OCI-LY7 (cell line): ENCODE data around the gene HDAC4. TPM values are rescaled to one million over a fixed set of nuclear protein-coding genes. Genes with fewer than 3 reads are reported as not detected.
A peak's percentile ranks its signal among the peaks of the same experiment; 100 is the strongest.

Source experiments
- BruUV-seq: library from RNA; stranded (reverse); fragments of 400-500 nt; replicated peaks from 2 replicates; lab custom pipeline; 2021; lab: Mats Ljungman, UMichigan
- CTCF ChIA-PET: fragments of 300-600 bp; sonication (Branson Sonifier 250); formaldehyde crosslinking; loops from one replicate; lab custom pipeline; 2022; ENCODE audit warnings: antibody characterized with exemption; ENCODE audit not compliant: unreplicated experiment; lab: Charles Lee
- POLR2A ChIA-PET: fragments of 300-600 bp; sonication (Branson Sonifier 250); formaldehyde crosslinking; loops from one replicate; lab custom pipeline; 2022; ENCODE audit warnings: antibody characterized with exemption; lab: Charles Lee
- DNase-seq: peaks from one replicate; pipeline ENCODE4 v3.0.0-alpha.2; 2015; ENCODE audit warnings: low spot score
- H2AFZ ChIP-seq: fragments of 200-600 bp; sonication (generic), shearing (Covaris generic); 2 replicates; pipeline ENCODE4 v1.6.1; 2014; ENCODE audit warnings: mild to moderate bottlenecking, antibody characterized with exemption, low read length, moderate library complexity
- H3K27ac ChIP-seq: fragments of 200-600 bp; sonication (generic); 2 replicates; pipeline ENCODE4 v1.5.1; 2014; ENCODE audit warnings: mixed run types, low read depth, mild to moderate bottlenecking, moderate library complexity, low read length, inconsistent platforms; ENCODE audit not compliant: poor library complexity, severe bottlenecking
- H3K36me3 ChIP-seq: fragments of 200-600 bp; sonication (generic); 2 replicates; pipeline ENCODE4 v1.6.1; 2014; ENCODE audit warnings: mild to moderate bottlenecking, antibody characterized with exemption, low read length, moderate library complexity, mixed read lengths; ENCODE audit not compliant: insufficient read depth
- H3K4me1 ChIP-seq: fragments of 200-600 bp; sonication (generic); 2 replicates; pipeline ENCODE4 v1.5.1; 2014; ENCODE audit warnings: mild to moderate bottlenecking, low read length; ENCODE audit not compliant: insufficient read depth, poor library complexity, severe bottlenecking
- H3K4me2 ChIP-seq: fragments of 200-600 bp; sonication (generic); 2 replicates; pipeline ENCODE4 v1.6.1; 2014; ENCODE audit warnings: mild to moderate bottlenecking, low read length
- H3K4me3 ChIP-seq: fragments of 200-600 bp; sonication (generic); 2 replicates; pipeline ENCODE4 v1.5.1; 2014; ENCODE audit warnings: mild to moderate bottlenecking, low read depth, low read length; ENCODE audit not compliant: poor library complexity, severe bottlenecking
- H3K79me2 ChIP-seq: fragments of 200-600 bp; sonication (generic); 2 replicates; pipeline ENCODE4 v1.6.1; 2016; ENCODE audit warnings: low read depth, mild to moderate bottlenecking, low read length, moderate library complexity, mixed read lengths; ENCODE audit not compliant: insufficient read depth
- H3K9me2 ChIP-seq: fragments of 200-600 bp; sonication (generic); 2 replicates; pipeline ENCODE4 v1.6.1; 2016; ENCODE audit warnings: mild to moderate bottlenecking, low read length, mixed read lengths; ENCODE audit not compliant: insufficient read depth
- H3K9me3 ChIP-seq: fragments of 200-600 bp; sonication (generic); 2 replicates; pipeline ENCODE4 v1.6.1; 2014; ENCODE audit warnings: mild to moderate bottlenecking, mixed run types, low read length, mixed read lengths
- H4K20me1 ChIP-seq: fragments of 200-600 bp; sonication (generic); 2 replicates; pipeline ENCODE4 v1.6.1; 2014; ENCODE audit warnings: mild to moderate bottlenecking, antibody characterized with exemption, low read length, moderate library complexity, mixed read lengths; ENCODE audit not compliant: insufficient read depth
- CTCF ChIP-seq: fragments of 200-600 bp; sonication (generic); conservative IDR thresholded peaks from 2 replicates; pipeline ENCODE4 v1.5.1; 2014; ENCODE audit warnings: mild to moderate bottlenecking, antibody characterized with exemption, low read length, moderate library complexity, mixed read lengths
- EZH2phosphoT487 ChIP-seq: fragments of 200-600 bp; sonication (generic); IDR thresholded peaks from 2 replicates; pipeline ENCODE4 v1.6.1; 2018; ENCODE audit warnings: low read depth, borderline replicate concordance, mild to moderate bottlenecking, mixed run types, antibody characterized with exemption, low read length, moderate library complexity, mixed read lengths
- intact Hi-C: fragments of 100-400 bp; cut with micrococcal nuclease; formaldehyde crosslinking; loops from one replicate; pipeline ENCODE4 v1.10.0; 2022; ENCODE audit not compliant: unreplicated experiment
- total RNA-seq, 2 experiments: library from RNA; depleted of rRNA in 1 of 2; stranded (reverse); fragments of >200 nt in 1 of 2; shearing (Covaris generic) in 1 of 2; gene quantifications; 2 replicates each; pipeline ENCODE4 v1.2.3, GENCODE V29; 2014 to 2022

HDAC4 gene
- total RNA-seq, 2 experiments from 2014 or later = 10.2 to 20.6 TPM

DNA sequence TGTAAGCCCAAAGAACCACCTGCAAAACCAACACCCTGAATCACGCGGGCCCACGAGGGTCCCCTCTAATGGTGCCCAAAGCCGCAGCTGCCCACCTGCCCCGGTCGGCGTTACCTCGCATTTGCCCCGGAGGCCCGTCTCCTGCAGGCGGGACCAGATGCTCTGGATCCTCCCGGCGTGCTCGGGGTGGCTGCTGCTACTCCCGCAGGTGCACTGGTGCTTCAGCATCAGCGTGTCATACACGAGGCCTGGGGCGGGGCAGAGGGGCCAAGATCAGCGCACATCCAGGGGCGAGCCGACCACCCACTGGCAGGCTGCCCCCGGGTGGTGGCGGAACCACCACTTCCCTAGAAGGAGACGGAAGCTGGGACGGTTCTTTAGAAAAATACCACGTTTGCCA, 292.9 kb downstream of the HDAC4 start:
- no peaks in the 10 kb centered on the region for H3K9me3 ChIP-seq
- intact Hi-C loops = no loop called here
- H3K4me2 ChIP-seq = no peak overlapping the region
- no peaks in the 10 kb centered on the region for H4K20me1 ChIP-seq
- no peaks in the 10 kb centered on the region for H3K36me3 ChIP-seq
- no TSS peak for BruUV-seq
- H3K79me2 ChIP-seq = no peaks in the 10 kb centered on the region
- H3K4me3 ChIP-seq = no peak overlapping the region
- TF ChIP-seq CTCF = no peak
- no peaks in the 10 kb centered on the region for H3K4me1 ChIP-seq
- CTCF ChIA-PET = no interaction called here
- no peak for DNase-seq
- POLR2A ChIA-PET = no interaction called here
- no peaks in the 10 kb centered on the region for H3K9me2 ChIP-seq
- no peak overlapping the region for H3K27ac ChIP-seq
- H2AFZ ChIP-seq = no peak overlapping the region

- Histone ChIP-seq H3K4me1 (no peaks in the 10 kb centered on the region), H2AFZ (no peak overlapping the region), H3K79me2 (no peaks in the 10 kb centered on the region), H3K4me2 (no peak overlapping the region), H3K36me3 (no peaks in the 10 kb centered on the region), H3K27ac (no peak overlapping the region), H3K9me3 (no peaks in the 10 kb centered on the region), H3K4me3 (no peak overlapping the region), H4K20me1 (no peaks in the 10 kb centered on the region), H3K9me2 (no peaks in the 10 kb centered on the region)
- TF ChIP-seq EZH2phosphoT487 = no peak
- TF ChIP-seq CTCF = no peak
- BruUV-seq = no TSS peak
- intact Hi-C loops = no loop called here
- ChIA-PET POLR2A (no interaction called here), CTCF (no interaction called here)
- no peak for DNase-seq
Observed at GRCh38 chr2:239106966-239107365, 293.9 kb downstream of the HDAC4 start.

DNA sequence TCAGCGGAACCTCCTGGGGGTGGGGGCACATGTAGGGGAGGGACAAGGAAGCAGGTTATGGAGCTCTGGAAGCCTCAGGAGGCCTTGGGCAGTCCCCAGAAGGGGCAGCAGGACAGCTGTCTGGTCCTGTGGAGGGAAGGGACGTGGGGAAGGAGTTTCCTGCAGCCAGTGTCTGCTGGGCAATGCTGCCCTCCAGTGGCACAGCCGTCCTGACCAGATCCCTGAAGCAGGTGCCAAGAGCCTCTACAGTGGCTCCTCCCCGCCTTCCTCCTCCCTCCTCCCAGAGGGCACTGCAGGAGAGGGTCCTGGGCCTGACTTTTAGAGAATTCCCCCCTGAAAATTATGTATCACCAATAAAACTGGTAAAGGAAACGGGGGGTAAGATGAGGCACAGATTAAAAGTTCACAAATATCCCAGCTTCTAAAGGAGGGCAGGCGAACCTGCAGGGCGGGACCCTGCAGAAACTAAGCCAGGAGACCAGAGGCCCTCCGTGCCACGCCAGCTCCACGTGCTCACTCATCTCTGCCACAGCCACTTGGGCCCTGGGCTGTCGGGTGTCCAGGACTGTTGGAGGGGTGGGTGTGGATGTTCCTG, 294.4 kb downstream of the HDAC4 start:
- H3K27ac ChIP-seq = no peak overlapping the region
- CTCF ChIA-PET = no interaction called here
- peak; percentile 7 for DNase-seq
- H3K36me3 ChIP-seq = no peaks in the 10 kb centered on the region
- H4K20me1 ChIP-seq = no peaks in the 10 kb centered on the region
- H3K4me1 ChIP-seq = no peaks in the 10 kb centered on the region
- intact Hi-C loops = no loop called here
- BruUV-seq = no TSS peak
- TF ChIP-seq CTCF = 0 out of 2 replicates have a peak, but pooled peaks have one; percentile 36
- no peak for TF ChIP-seq EZH2phosphoT487
- H3K79me2 ChIP-seq = no peaks in the 10 kb centered on the region
- no peak overlapping the region for H3K4me2 ChIP-seq
- H2AFZ ChIP-seq = no peak overlapping the region
- H3K9me2 ChIP-seq = no peaks in the 10 kb centered on the region
- POLR2A ChIA-PET = no interaction called here
- no peaks in the 10 kb centered on the region for H3K9me3 ChIP-seq
- H3K4me3 ChIP-seq = no peak overlapping the region
